Sigmoid colon (tissue), 7 donors: ENCODE data around the gene NBAS. TPM values are rescaled to one million over a fixed set of nuclear protein-coding genes. Genes with fewer than 3 reads are reported as not detected.

Experiments
- DNase-seq: peaks from one replicate; pipeline ENCODE4 v3.0.0-alpha.2; 2019
- H3K27ac ChIP-seq, 4 donors: fragments of 200-600 bp; sonication (generic); one replicate each; pipeline ENCODE4 v1.5.1; 2016 to 2019; ENCODE audit warnings: mild to moderate bottlenecking in 1 of 4
- H3K27me3 ChIP-seq, 3 donors: fragments of 200-600 bp; sonication (generic); one replicate each; pipeline ENCODE4 v1.5.1; 2019; ENCODE audit warnings: mild to moderate bottlenecking in 1 of 3
- H3K36me3 ChIP-seq, 4 donors: fragments of 200-600 bp; sonication (generic); one replicate each; pipeline ENCODE4 v1.5.1; 2016 to 2019
- H3K4me1 ChIP-seq, 4 donors: fragments of 200-600 bp; sonication (generic); one replicate each; pipeline ENCODE4 v1.5.1; 2017 to 2019
- H3K4me3 ChIP-seq, 4 donors: fragments of 200-600 bp; sonication (generic); one replicate each; pipeline ENCODE4 v1.5.1; 2017 to 2019; ENCODE audit warnings: mild to moderate bottlenecking in 2 of 4, moderate library complexity in 1 of 4
- H3K9me3 ChIP-seq, 4 donors: fragments of 200-600 bp in 3 of 4; sonication (generic) in 3 of 4; one replicate each; pipeline versions ENCODE4 v1.5.1 to v1.6.1; 2013 to 2019
- CTCF ChIP-seq, 4 experiments: fragments of 450-650 bp in 3 of 4; fragments of 200-600 bp in 1 of 4; IDR thresholded peaks; one replicate each; pipeline ENCODE4 v1.5.1; 2016 to 2019; ENCODE audit warnings: antibody characterized with exemption in 4 of 4, mild to moderate bottlenecking in 3 of 4, moderate library complexity in 2 of 4
- EP300 ChIP-seq, 4 donors: sonication (generic); formaldehyde crosslinking; IDR thresholded peaks; one replicate each; pipeline ENCODE4 v1.6.1; 2017; ENCODE audit warnings: antibody characterized with exemption in 4 of 4
- POLR2A ChIP-seq, 2 donors: fragments of 450-650 bp; IDR thresholded peaks; one replicate each; pipeline ENCODE4 v1.6.1; 2016; ENCODE audit warnings: antibody characterized with exemption in 2 of 2, mild to moderate bottlenecking in 2 of 2, moderate library complexity in 2 of 2
- POLR2AphosphoS5 ChIP-seq, 4 donors: sonication (generic); formaldehyde crosslinking; IDR thresholded peaks; one replicate each; pipeline ENCODE4 v1.6.1; 2017; ENCODE audit warnings: antibody characterized with exemption in 4 of 4
- WGBS, 2 donors: extraction: QIAGEN DNeasy Blood & Tissue Kit; methylation state at CpG; one replicate each; pipeline ENCODE4 v1.1.7; 2013; 5-methylcytosine and 5-hydroxymethylcytosine counted together
- intact Hi-C: fragments of 100-400 bp; cut with DNase I; formaldehyde crosslinking; loops from one replicate; pipeline ENCODE4 v1.15.1; 2023
- polyA plus RNA-seq, 3 donors: library from polyadenylated mRNA; stranded (reverse); fragments of 200-250 nt; gene quantifications; one replicate each; pipeline ENCODE4 v1.2.3, GENCODE V29; 2013
- total RNA-seq, 4 donors: library from RNA; depleted of rRNA; stranded (reverse); fragments of >200 nt; gene quantifications; one replicate each; pipeline ENCODE4 v1.1.0, GENCODE V29; 2016
- donor health status: healthy with polysubstance abuse.
- donor health status: Bipolar disorder and iron deficiency.
- donor health status: healthy.

The NBAS gene
- total and polyA plus RNA-seq, 7 donors, result 3.9 to 53.2 (median 41.9) TPM

- no peaks in the 10 kb centered on the region for H3K27me3 ChIP-seq
- no peaks in the 10 kb centered on the region for H3K4me1 ChIP-seq
- no peak overlapping the region for H3K4me3 ChIP-seq
- TF ChIP-seq CTCF (IDR thresholded peaks at IDR 0.05) (no peak), POLR2A (IDR thresholded peaks at IDR 0.05) (no peak), EP300 (IDR thresholded peaks at IDR 0.05) (no peak), POLR2AphosphoS5 (IDR thresholded peaks at IDR 0.05) (no peak)
- 97% methylated on average over 7 of the region's 7 CpGs for whole genome bisulfite sequencing, 2 donors
- intact Hi-C loops, result no loop called here
- no peak for DNase-seq
- no peaks in the 10 kb centered on the region for H3K9me3 ChIP-seq
- peaks cover 37 to 78% (median 49%) of the 10 kb centered on the region in 4 donors for H3K36me3 ChIP-seq
- no peak overlapping the region for H3K27ac ChIP-seq
Measured at GRCh38 chr2:15607709-15608391, 46.7 kb upstream of the NBAS start.

- no peak for DNase-seq
- 87 to 91% methylated on average over 8 of the region's 8 CpGs for WGBS, 2 donors
- H3K36me3 ChIP-seq, result peaks cover 42 to 89% (median 59%) of the 10 kb centered on the region in 4 donors
- H3K27ac ChIP-seq, result no peak overlapping the region
- no peaks in the 10 kb centered on the region for H3K9me3 ChIP-seq
- no peak overlapping the region for H3K4me3 ChIP-seq
- H3K27me3 ChIP-seq, result no peaks in the 10 kb centered on the region
- no peaks in the 10 kb centered on the region for H3K4me1 ChIP-seq
- TF ChIP-seq EP300 (IDR thresholded peaks at IDR 0.05), result no peak
- TF ChIP-seq POLR2A (IDR thresholded peaks at IDR 0.05), result no peak
- no peak for TF ChIP-seq CTCF (IDR thresholded peaks at IDR 0.05)
- TF ChIP-seq POLR2AphosphoS5 (IDR thresholded peaks at IDR 0.05), result no peak
- intact Hi-C loops, result no loop called here
Measured at GRCh38 chr2:15606481-15607441, 45.6 kb upstream of the NBAS start.

GRCh38 chr2:15605721-15606120 is 44.6 kb upstream of the NBAS start:
- TF ChIP-seq POLR2A (IDR thresholded peaks at IDR 0.05) (no peak), POLR2AphosphoS5 (IDR thresholded peaks at IDR 0.05) (no peak), CTCF (IDR thresholded peaks at IDR 0.05) (no peak), EP300 (IDR thresholded peaks at IDR 0.05) (no peak)
- 48 to 94% methylated on average over 1 of the region's 1 CpG for WGBS, 2 donors

GRCh38 chr2:15603948-15604347 is 42.8 kb upstream of the NBAS start:
- H3K9me3 ChIP-seq, result no peaks in the 10 kb centered on the region
- H3K27me3 ChIP-seq, result no peaks in the 10 kb centered on the region
- peaks cover 42 to 100% (median 79%) of the 10 kb centered on the region in 4 donors for H3K36me3 ChIP-seq
- no peaks in the 10 kb centered on the region for H3K4me1 ChIP-seq
- no peak overlapping the region for H3K4me3 ChIP-seq
- no peak for DNase-seq
- no peak for TF ChIP-seq POLR2A (IDR thresholded peaks at IDR 0.05)
- TF ChIP-seq CTCF (IDR thresholded peaks at IDR 0.05), result no peak
- TF ChIP-seq EP300 (IDR thresholded peaks at IDR 0.05), result no peak
- TF ChIP-seq POLR2AphosphoS5 (IDR thresholded peaks at IDR 0.05), result no peak
- intact Hi-C loops, result no loop called here
- H3K27ac ChIP-seq, result no peak overlapping the region
- WGBS, 2 donors, result 94 to 95% methylated on average over 2 of the region's 2 CpGs

More at GRCh38 chr2:15605721-15606120, 44.6 kb upstream of the NBAS start:
- no peaks in the 10 kb centered on the region for H3K27me3 ChIP-seq
- no peaks in the 10 kb centered on the region for H3K9me3 ChIP-seq
- H3K4me3 ChIP-seq, result no peak overlapping the region
- intact Hi-C loops, result no loop called here
- H3K4me1 ChIP-seq, result no peaks in the 10 kb centered on the region
- H3K36me3 ChIP-seq, result peaks cover 42 to 99% (median 69%) of the 10 kb centered on the region in 4 donors
- DNase-seq, result no peak
- no peak overlapping the region for H3K27ac ChIP-seq
